Transverse colon (tissue), 4 donors: ENCODE measurements around the gene HPDL. TPM values are rescaled to one million over a fixed set of nuclear protein-coding genes. Genes with fewer than 3 reads are reported as not detected.

ENCODE experiments used
- DNase-seq: peaks from one replicate; pipeline ENCODE4 v3.0.0-alpha.2; 2019
- H3K27ac ChIP-seq, 4 donors: fragments of 200-600 bp; sonication (generic); 2 replicates each; pipeline ENCODE4 v1.5.1; 2016 to 2018; ENCODE audit warnings: inconsistent platforms in 4 of 4
- H3K27me3 ChIP-seq: fragments of 200-600 bp; sonication (generic); 2 replicates; pipeline ENCODE4 v1.5.1; 2017; ENCODE audit warnings: inconsistent platforms
- H3K36me3 ChIP-seq, 4 donors: fragments of 200-600 bp; sonication (generic); 2 replicates each; pipeline ENCODE4 v1.5.1; 2017 to 2019; ENCODE audit warnings: inconsistent platforms in 4 of 4
- H3K4me1 ChIP-seq, 4 donors: fragments of 200-600 bp; sonication (generic); 2 replicates each; pipeline ENCODE4 v1.5.1; 2017 to 2020; ENCODE audit warnings: inconsistent platforms in 4 of 4
- H3K4me3 ChIP-seq, 4 donors: fragments of 200-600 bp; sonication (generic); 1 replicate in 1 of 4; 2 replicates in 3 of 4; pipeline versions ENCODE4 v1.5.1 to v1.6.1; 2017 to 2019; ENCODE audit warnings: inconsistent platforms in 4 of 4
- H3K9me3 ChIP-seq, 2 donors: fragments of 200-600 bp; sonication (generic); 2 replicates each; pipeline ENCODE4 v1.5.1; 2017 to 2019; ENCODE audit warnings: inconsistent platforms in 2 of 2
- CTCF ChIP-seq, 5 experiments: fragments of 200-600 bp in 3 of 5; fragments of 450-650 bp in 2 of 5; sonication (generic) in 3 of 5; IDR thresholded peaks; 1 replicate in 2 of 5; 2 replicates in 3 of 5; pipeline ENCODE4 v1.5.1; 2016 to 2017; ENCODE audit warnings: antibody characterized with exemption in 5 of 5, inconsistent platforms in 3 of 5, mild to moderate bottlenecking in 2 of 5, moderate library complexity in 1 of 5
- EP300 ChIP-seq: sonication (generic); formaldehyde crosslinking; IDR thresholded peaks from one replicate; pipeline ENCODE4 v1.6.1; 2017; ENCODE audit warnings: antibody characterized with exemption, low read depth
- POLR2A ChIP-seq: fragments of 450-650 bp; IDR thresholded peaks from one replicate; pipeline ENCODE4 v1.6.1; 2016; ENCODE audit warnings: antibody characterized with exemption, mild to moderate bottlenecking, moderate library complexity
- POLR2AphosphoS5 ChIP-seq, 3 donors: sonication (generic); formaldehyde crosslinking; IDR thresholded peaks; one replicate each; pipeline ENCODE4 v1.6.1; 2016; ENCODE audit warnings: antibody characterized with exemption in 3 of 3
- WGBS, 2 donors: methylation state at CpG; one replicate each; pipeline ENCODE4 v1.1.5; 2018; ENCODE audit warnings: low coverage in 1 of 2; 5-methylcytosine and 5-hydroxymethylcytosine counted together
- in situ Hi-C, 4 donors: fragments of 200-750 bp; cut with MboI; loops; one replicate each; pipeline versions ENCODE4 v1.15.0 to v1.15.1; 2017; ENCODE audit warnings: low sequenced_read_pairs in 3 of 4, low pct_ligation_motif_present in 1 of 4, low pct_unique_long_range_greater_than_20kb in 1 of 4
- intact Hi-C: fragments of 100-400 bp; cut with DNase I; formaldehyde crosslinking; loops from one replicate; pipeline ENCODE4 v1.15.1; 2023; ENCODE audit warnings: low total_unique reads
- total RNA-seq, 4 donors: library from RNA; depleted of rRNA; stranded (reverse); fragments of >200 nt; gene quantifications; one replicate each; pipeline ENCODE4 v1.1.0, GENCODE V29; 2016

The HPDL gene
- total RNA-seq, 4 donors from 2014 or later = 2.6 to 7.8 (median 4.3) TPM

- in situ Hi-C loops = no loop called here
- peaks cover 0 to 7% (median 0%) of the 10 kb centered on the region in 4 donors for H3K36me3 ChIP-seq
- no peaks in the 10 kb centered on the region for H3K9me3 ChIP-seq
- intact Hi-C loops = no loop called here
- peak; percentile 38 for DNase-seq
- WGBS, 2 donors = 51 to 60% methylated on average over 3 to 4 of the region's 4 CpGs
- TF ChIP-seq POLR2AphosphoS5 (IDR thresholded peaks at IDR 0.05) (peak in 2 of 3 donors; percentile 49 to 72), POLR2A (peak; percentile 10), EP300 (no peak), CTCF (IDR thresholded peaks at IDR 0.05) (no peak)
- peaks cover 1 to 56% (median 35%) of the 10 kb centered on the region in 4 donors for H3K4me1 ChIP-seq
- peak overlapping the region; percentile 82 to 97 (median 90) for H3K27ac ChIP-seq
- no peaks in the 10 kb centered on the region for H3K27me3 ChIP-seq
- H3K4me3 ChIP-seq = no peak overlapping the region
These were observed 9.2 kb downstream of the HPDL start for GRCh38 chr1:45335855-45336324.

- no peaks in the 10 kb centered on the region for H3K9me3 ChIP-seq
- no peaks in the 10 kb centered on the region for H3K27me3 ChIP-seq
- H3K36me3 ChIP-seq = peaks cover 0 to 10% (median 2%) of the 10 kb centered on the region in 4 donors
- WGBS, 2 donors = 83 to 100% methylated on average over 1 to 3 of the region's 3 CpGs
- in situ Hi-C loops = no loop called here
- peak overlapping the region in 3 of 4 donors; percentile 90 to 97 (median 95) for H3K27ac ChIP-seq
- H3K4me1 ChIP-seq = peaks cover 9 to 69% (median 46%) of the 10 kb centered on the region in 4 donors
- DNase-seq = no peak
- intact Hi-C loops = no loop called here
- no peak for TF ChIP-seq POLR2A
- no peak for TF ChIP-seq POLR2AphosphoS5 (IDR thresholded peaks at IDR 0.05)
- TF ChIP-seq CTCF (IDR thresholded peaks at IDR 0.05) = no peak
- no peak for TF ChIP-seq EP300
- H3K4me3 ChIP-seq = no peak overlapping the region
These were observed 11.1 kb downstream of the HPDL start for GRCh38 chr1:45337630-45338325.

- H3K4me1 ChIP-seq = peaks cover 9 to 57% (median 43%) of the 10 kb centered on the region in 4 donors
These were observed 13.3 kb downstream of the HPDL start, which contains the start of the genes MUTYH and TOE1 for GRCh38 chr1:45339789-45340558. MUTYH (minus strand) TSS chr1:45340440; CDS start chr1:45334505, 5,935 bp downstream. TOE1 (plus strand) TSS chr1:45340170; CDS start chr1:45340253, 83 bp downstream.

More at GRCh38 chr1:45339789-45340558, 13.3 kb downstream of the HPDL start, which contains the start of the genes MUTYH and TOE1:
- TF ChIP-seq CTCF (IDR thresholded peaks at IDR 0.05) (no peak), EP300 (no peak), POLR2AphosphoS5 (IDR thresholded peaks at IDR 0.05) (peak; percentile 62 to 92 (median 83)), POLR2A (peak; percentile 94)
- intact Hi-C loops = no loop called here
- 1% methylated on average over 36 of the region's 70 CpGs; no CpG with 5 or more reads in 1 of the 2 donors for WGBS, 2 donors
- in situ Hi-C loops = loop anchor here in 1 of 4 donors (10.0 kb wide), 1 partner anchor 235 kb away; no protein-coding TSS in a partner anchor
- Histone ChIP-seq H3K9me3 (no peaks in the 10 kb centered on the region), H3K27ac (peak within 1 kb of the TSS; percentile 90 to 98 (median 96)), H3K4me3 (peak within 1 kb of the TSS; percentile 60 to 89 (median 68)), H3K36me3 (peaks cover 0 to 26% (median 9%) of the 10 kb centered on the region in 4 donors), H3K27me3 (no peaks in the 10 kb centered on the region)
- peak; percentile 95 for DNase-seq
